Erythroblast (primary cell): ENCODE data around the gene SNAP29.
"Not testable (repeated sequence)": the region's sequence is repeated elsewhere in the genome, so short reads cannot be mapped to it uniquely, and the experiment has no call there.

ENCODE experiments used
- DNase-seq, 2 experiments: peaks; one replicate each; lab custom pipeline; 2025; lab: John Stamatoyannopoulos, UW
- GATA1 ChIP-seq: IDR thresholded peaks from 2 replicates; pipeline ENCODE4 v1.6.1; 2011; ENCODE audit warnings: low read depth, mild to moderate bottlenecking, control low read depth, low read length, moderate library complexity
- POLR2A ChIP-seq: IDR thresholded peaks from 2 replicates; pipeline ENCODE4 v1.6.1; 2011; ENCODE audit warnings: mild to moderate bottlenecking, low read length

The SNAP29 gene

DNA sequence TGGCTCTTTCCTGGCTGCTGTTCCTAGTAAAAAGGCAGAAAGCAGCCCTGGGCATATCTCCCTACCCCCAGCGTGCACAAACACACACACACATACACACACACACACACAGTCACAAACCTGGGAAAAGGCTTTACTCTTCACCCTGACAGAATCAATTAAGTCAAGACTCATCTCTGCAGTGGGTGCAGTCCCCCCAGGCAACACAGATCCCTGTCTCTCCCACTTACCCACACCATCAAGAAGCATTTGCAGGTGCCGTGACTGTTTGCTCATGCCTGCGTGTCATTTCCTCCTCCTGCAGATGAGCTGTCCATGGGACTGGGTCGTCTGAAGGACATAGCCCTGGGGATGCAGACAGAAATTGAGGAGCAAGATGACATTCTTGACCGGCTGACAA lies 28.6 kb downstream of the SNAP29 start:
- TF ChIP-seq POLR2A (no peak), GATA1 (no peak)
- DNase-seq, result no peak

DNA sequence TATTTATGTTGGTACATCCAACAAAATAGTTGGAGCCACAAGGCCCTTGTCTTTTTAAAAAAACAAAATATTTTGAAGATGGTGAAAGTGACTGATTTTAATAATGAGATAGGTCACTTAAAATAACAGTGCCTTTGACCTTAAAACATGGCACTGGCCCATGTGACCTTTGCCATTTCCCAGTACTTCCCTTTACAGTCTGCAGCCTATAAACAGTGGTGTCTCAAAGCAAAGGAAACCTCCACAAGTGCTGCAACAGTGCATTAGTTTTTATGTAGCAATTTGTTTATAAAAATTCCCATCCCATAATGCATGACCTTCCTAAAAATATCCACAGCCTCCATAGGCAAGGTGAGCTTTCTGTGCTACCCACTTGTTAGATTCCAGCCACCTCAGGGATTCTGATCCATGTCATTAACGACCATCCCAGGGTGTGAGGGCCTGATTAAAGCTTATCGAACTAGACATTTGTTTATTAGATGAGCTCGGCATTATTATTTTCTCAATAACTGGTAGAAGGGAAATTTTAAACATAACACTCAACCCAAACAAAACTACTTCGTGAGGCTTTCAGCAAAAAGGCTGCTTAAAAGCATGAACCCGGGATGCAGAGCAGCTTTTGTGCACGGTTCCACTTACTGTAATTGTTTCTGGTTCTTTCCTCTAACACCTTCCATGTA lies 30.4 kb downstream of the SNAP29 start:
- DNase-seq, result no peak

DNA sequence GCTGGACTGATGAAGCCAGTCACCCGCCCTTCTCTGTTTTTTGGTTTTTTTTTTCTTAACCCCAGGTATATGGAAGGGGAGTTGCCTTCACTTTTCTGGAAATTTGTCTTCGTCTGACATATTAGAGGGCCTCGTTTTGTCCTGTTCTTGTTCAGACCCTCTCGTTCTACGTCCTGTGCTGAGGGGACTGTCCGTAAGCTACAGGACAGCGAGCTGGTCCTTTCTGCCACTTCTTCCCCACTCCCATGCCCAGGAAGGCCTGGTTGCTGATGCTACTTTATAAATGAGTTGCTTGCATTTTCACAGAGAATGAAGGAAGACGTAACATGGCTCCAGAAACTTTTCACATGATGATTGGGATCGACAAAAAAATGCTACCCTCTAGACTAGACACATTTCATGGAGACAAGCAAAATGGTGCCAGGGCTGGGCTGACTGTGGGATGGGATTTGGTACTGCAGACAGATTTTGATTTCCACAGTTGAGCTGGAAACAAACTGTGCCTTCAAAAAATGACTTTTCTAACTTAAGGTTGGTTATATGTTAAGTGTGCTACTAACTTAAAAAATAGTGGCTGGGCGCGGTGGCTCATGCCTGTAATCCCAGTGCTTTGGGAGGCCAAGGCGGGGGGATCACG lies 31.2 kb downstream of the SNAP29 start:
- no peak for DNase-seq
- TF ChIP-seq POLR2A, result no peak
- no peak for TF ChIP-seq GATA1

More for the DNA sequence above, 30.4 kb downstream of the SNAP29 start:
- no peak for TF ChIP-seq POLR2A
- no peak for TF ChIP-seq GATA1

DNA sequence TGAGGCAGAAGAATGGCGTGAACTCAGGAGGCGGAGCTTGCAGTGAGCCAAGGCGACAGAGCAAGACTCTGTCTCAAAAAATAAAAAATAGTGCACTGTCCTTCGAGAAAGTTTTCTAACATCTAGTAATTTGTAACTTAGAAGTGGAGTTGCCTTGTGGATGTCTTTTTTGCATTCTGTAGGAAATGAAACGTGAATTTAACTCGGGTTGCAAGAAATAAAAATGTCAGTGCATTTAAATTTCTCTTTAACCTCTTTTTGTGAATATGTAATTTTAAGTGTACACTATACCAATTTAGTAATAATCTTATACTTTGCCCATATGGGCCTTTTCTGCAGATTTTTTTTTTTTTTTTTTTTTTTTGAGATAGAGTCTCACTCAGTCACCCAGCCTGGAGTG lies 32.2 kb downstream of the SNAP29 start:
- TF ChIP-seq GATA1, result no peak
- TF ChIP-seq POLR2A, result no peak
- no peak for DNase-seq

DNA sequence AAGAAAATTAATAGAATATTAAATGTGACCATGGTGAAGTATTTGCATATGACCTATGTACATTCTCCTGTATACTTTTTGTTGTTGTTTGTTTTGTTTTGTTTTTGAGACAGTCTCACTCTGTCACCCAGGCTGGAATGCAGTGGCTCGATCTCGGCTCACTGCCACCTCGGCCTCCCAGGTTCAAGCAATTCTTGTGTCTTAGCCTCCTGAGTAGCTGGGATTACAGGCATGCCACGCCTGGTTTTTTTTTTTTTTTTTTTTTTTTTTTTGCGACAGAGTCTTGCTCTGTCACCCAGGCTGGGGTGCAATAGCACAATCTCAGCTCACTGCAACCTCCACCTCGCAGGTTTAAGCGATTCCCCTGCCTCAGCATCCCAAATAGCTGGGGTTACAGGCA lies 38.9 kb downstream of the SNAP29 start:
- not testable (repeated sequence) for DNase-seq

DNA sequence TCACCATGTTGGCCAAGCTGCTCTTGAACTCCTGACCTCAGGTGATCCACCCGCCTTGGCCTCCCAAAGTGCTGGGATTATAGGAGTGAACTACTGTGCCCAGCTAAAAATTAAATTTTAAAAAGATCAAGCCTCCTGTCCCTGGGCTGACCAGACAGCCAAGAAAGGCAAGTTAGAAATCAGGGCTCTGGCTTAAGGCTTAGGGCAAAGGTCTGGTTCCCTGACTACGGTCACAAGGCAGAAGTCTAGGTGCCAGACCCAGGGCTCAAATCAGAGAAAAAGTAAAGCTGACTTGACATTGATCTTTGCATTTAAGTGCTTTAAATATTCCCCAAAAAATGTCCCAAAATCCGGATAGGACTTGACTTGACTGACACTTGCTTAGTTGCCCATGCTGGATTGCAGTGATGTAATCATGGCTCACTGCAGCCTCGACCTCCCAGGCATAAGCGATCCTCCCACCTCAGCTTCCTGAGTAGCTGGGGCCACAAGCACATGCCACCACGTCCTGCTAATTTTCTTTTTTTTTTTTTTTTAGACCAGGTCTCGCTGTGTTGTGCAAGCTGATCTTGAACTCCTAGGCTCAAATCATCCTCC lies 41.1 kb downstream of the SNAP29 start:
- TF ChIP-seq POLR2A (no peak), GATA1 (no peak)
- DNase-seq, result no peak

DNA sequence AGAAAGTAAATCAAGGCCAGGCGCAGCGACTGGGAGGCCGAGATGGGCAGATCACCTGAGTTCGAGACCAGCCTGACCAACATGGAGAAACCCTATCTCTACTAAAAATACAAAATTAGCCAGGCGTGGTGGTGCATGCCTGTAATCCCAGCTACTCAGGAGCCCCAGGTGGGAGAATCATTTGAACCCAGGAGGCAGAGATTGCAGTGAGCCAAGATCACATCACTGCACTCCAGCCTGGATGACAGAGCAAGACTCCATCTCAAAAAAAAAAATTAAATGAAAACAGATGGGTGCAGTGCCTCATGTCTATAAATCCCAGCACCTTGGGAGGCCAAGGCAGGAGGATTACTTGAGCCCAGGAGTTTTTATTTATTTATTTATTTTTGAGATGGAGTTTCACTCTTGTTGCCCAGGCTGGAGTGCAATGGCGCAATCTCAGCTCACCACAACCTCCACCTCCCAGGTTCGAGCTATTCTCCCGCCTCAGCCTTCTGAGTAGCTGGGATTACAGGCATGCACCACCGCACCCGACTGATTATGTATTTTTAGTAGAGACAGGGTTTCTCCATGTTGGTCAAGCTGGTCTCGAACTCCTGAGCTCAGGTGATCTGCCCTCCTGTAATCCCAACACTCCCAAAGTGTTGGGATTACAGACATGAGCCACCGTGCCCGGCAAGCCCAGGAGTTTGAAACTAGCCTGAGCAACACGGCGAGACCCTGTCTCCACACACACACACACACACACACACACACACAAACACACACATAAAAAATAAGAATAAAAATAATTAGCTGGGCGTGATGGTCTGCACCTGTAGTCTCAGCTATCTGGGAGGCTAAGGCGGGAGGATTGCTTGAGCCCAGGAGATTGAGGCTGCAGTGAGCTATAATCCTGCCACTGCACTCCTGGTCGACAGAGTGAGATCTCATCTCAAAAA lies 42.6 kb downstream of the SNAP29 start:
- not testable (repeated sequence) for DNase-seq

DNA sequence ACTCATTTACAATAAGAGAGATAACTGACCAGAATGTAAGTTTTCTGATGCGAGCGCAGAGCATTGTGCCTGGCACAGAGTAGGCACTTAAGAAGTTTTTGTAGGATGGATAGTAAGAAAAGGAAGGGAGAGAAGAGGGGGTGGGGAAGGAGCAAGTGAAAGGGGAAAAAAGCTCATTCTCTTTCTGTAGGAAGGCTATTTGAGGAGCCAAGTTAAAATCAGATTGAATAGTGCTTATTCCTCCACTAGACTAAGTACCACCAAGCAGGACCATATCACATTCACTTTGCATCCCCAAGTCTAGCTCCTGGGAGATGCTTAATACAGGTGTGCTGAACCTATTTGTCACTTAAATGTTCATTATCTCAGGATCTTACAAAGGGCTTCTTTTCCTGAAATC lies 44.3 kb downstream of the SNAP29 start:
- TF ChIP-seq GATA1 (no peak), POLR2A (no peak)

DNA sequence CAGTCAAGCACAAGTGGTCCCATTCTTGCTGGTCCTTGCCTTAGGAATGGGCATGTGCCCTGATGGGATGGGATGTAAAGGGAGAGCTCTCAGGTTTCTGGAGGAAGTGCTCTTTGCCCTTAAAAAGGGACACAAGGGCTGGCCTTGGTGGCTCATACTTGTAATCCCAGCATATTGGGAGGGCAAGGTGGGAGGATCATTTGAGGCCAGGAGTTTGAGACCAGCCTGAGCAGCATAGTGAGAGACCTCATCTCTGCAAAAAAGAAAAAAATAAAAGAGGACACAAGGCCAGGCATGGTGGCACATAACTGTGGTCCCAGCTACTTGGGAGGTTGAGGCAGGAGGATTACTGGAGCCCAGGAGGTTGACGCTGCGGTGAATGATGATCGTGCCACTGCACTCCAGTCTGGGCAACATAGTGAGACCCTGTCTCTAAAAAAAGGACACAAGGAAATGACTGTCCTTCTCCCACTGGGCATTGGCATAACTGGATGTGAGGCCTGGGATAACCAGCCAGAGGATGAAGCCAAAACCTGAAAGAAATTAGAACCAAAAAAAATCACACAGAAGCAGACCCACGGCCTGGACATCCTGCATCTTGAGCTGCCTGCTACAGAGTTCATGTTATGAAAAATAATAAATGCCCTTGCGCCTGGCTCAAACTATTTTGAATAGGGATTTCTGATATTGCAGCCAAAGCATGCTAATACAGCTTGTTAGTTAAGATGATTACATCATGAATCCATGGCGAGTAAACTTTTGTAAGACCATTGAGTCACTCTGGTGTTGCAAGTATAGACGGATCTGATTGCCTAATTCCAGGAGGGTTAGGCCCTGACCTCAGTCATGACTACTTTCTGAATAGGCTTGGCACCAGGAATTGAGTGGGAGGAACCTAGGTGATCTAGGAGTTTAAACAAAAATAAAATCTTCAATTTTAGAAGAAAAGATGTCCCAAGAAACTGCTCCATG lies 45.5 kb downstream of the SNAP29 start:
- DNase-seq, result peak in 1 of 2 experiments; percentile 46
- TF ChIP-seq POLR2A, result no peak
- TF ChIP-seq GATA1, result no peak

More for the DNA sequence above, 44.3 kb downstream of the SNAP29 start:
- no peak for DNase-seq

DNA sequence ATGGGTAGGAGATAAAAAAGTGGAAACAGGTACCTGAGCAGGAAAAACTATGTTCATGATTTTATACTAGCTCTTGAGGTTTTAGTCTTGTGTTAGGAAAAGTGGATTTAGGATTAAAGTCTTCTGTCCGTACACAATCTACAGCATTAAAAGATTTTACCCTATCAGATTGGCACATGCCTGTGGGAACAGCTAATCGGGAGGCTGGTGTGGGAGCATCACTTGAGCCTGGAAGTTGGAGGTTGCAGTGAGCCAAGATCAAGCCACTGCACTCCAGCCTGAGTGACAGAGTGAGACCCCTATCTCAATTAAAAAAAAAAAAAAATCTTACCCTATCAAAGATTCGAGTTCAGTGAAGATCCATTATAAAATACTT lies 46.2 kb downstream of the SNAP29 start:
- no peak for DNase-seq
- TF ChIP-seq POLR2A (no peak), GATA1 (no peak)

DNA sequence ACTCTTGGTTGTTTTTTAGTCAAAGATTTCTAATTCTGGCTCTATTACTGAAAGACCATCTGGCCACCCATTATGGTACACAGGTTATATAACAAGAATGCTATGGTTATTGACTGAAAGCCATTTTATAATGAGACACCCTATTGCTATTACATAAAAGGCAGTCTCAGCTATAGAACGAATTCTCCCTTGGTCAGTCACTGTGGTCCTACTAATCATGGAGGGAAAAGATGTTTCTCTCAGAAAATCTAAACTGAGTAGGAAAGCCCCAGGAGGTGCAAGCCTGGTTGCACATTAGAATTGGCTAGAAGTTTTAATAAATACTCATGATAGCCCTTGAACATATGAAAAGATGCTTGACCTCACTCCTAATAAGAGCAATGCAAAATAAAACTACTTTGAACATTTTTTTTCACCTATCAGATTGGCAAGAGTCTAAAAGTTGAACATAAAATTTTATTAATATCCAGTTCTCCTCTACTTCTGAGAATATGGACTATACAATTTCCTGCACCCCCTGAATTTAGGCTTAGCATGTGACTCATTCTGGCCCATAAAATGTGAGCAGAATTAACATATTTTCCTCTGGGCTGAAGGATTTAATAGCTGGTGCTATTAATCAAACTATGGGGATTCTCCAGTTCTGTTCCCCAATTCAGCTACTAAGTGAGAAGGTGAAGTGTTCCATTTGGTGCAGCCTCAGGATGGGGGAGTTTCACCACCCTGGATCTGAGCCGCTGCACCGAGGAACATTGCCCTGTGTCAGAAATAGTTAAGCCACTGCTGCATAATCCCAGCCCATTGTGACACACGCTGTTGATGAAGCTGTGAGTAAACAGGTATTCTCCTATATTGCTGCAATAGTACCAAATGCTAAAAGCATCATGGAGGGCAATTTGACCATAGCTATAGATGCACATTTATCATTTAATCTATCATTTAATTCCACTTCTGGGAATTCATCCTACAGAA lies 46.9 kb downstream of the SNAP29 start:
- TF ChIP-seq GATA1 (no peak), POLR2A (no peak)
- DNase-seq, result no peak

DNA sequence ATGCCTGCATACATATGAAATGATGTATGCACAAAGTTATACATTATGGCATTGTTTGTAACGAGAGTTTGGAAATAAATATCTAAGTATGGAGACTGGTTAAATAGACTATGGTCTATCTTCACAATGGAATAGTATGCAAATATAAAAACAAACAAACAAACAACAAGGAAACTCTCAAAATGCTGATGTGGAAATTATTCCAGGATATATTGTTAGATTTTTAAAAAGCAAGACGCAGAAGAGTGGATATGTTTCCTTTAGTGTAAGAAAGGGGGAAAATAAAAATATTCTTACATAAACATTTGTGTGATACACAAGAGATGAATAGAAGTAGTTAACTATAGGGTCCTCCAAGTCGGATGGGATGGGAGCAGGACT lies 47.6 kb downstream of the SNAP29 start:
- DNase-seq, result no peak
- TF ChIP-seq GATA1 (no peak), POLR2A (no peak)

DNA sequence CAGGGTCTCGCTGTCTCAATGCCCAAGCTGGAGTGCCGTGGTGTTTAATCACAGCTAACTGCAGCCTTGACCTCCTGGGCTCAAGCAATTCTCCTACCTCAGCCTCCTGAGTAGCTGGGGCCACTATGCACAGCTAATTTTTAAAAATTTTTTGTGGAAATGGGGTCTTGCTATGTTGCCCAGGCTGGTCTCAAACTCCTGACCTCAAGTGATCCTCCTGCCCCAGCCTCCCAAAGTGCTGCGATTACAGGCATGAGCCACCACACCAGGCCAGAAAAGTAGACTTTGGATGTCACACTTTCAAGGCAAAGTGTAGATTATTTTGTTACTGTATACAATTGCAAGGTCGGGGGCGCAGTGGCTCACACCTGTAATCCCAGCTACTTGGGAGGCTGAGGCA lies 49.9 kb downstream of the SNAP29 start:
- not testable (repeated sequence) for DNase-seq
